ENCODE data around the gene KRT74.

DNA sequence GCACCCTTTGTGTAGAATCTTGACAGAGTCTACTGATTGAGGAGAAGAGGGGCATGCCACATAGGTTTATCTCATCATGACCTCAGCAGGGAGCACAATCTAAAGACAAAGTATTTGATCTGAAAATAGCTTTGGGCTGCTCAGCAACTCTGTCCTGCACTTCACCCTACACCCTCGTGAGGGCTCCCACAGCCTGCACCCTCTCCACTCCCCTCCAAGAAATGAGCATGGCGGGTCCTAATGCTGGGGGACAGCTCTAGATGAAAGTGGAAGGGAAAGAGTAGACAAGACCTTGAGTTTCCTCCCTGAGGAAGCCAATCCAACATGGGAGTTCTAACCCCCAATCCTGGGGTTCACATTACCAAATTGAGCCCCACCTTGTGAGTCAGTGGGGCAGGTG is 42.7 kb downstream of the KRT74 start:
- no peak for TF ChIP-seq EZH2phosphoT487 (IDR thresholded peaks at IDR 0.05; ENCODE audit: borderline replicate concordance, low read depth, low read length)
- TF ChIP-seq, protein P1, sequence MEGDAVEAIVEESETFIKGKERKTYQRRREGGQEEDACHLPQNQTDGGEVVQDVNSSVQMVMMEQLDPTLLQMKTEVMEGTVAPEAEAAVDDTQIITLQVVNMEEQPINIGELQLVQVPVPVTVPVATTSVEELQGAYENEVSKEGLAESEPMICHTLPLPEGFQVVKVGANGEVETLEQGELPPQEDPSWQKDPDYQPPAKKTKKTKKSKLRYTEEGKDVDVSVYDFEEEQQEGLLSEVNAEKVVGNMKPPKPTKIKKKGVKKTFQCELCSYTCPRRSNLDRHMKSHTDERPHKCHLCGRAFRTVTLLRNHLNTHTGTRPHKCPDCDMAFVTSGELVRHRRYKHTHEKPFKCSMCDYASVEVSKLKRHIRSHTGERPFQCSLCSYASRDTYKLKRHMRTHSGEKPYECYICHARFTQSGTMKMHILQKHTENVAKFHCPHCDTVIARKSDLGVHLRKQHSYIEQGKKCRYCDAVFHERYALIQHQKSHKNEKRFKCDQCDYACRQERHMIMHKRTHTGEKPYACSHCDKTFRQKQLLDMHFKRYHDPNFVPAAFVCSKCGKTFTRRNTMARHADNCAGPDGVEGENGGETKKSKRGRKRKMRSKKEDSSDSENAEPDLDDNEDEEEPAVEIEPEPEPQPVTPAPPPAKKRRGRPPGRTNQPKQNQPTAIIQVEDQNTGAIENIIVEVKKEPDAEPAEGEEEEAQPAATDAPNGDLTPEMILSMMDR (conservative IDR thresholded peaks at IDR 0.05; ENCODE audit: low read length), result 0 out of 2 replicates have a peak, but pooled peaks have one; percentile 24
